ENCODE data around the gene WHRN. TPM values are rescaled to one million over a fixed set of nuclear protein-coding genes. Genes with fewer than 3 reads are reported as not detected.

Gene WHRN
- total RNA-seq, 4 donors from 2014 or later = 0.82 to 4.1 (median 2.3) TPM

- TF ChIP-seq, protein P1, sequence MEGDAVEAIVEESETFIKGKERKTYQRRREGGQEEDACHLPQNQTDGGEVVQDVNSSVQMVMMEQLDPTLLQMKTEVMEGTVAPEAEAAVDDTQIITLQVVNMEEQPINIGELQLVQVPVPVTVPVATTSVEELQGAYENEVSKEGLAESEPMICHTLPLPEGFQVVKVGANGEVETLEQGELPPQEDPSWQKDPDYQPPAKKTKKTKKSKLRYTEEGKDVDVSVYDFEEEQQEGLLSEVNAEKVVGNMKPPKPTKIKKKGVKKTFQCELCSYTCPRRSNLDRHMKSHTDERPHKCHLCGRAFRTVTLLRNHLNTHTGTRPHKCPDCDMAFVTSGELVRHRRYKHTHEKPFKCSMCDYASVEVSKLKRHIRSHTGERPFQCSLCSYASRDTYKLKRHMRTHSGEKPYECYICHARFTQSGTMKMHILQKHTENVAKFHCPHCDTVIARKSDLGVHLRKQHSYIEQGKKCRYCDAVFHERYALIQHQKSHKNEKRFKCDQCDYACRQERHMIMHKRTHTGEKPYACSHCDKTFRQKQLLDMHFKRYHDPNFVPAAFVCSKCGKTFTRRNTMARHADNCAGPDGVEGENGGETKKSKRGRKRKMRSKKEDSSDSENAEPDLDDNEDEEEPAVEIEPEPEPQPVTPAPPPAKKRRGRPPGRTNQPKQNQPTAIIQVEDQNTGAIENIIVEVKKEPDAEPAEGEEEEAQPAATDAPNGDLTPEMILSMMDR (IDR thresholded peaks at IDR 0.05; ENCODE audit: low read depth) = no peak
Measured at GRCh38 chr9:114405294-114406034, 99.8 kb downstream of the WHRN start.

GRCh38 chr9:114404531-114404930 lies 100.7 kb downstream of the WHRN start:
- TF ChIP-seq, protein P1 (IDR thresholded peaks at IDR 0.05; ENCODE audit: low read depth) = no peak

DNA sequence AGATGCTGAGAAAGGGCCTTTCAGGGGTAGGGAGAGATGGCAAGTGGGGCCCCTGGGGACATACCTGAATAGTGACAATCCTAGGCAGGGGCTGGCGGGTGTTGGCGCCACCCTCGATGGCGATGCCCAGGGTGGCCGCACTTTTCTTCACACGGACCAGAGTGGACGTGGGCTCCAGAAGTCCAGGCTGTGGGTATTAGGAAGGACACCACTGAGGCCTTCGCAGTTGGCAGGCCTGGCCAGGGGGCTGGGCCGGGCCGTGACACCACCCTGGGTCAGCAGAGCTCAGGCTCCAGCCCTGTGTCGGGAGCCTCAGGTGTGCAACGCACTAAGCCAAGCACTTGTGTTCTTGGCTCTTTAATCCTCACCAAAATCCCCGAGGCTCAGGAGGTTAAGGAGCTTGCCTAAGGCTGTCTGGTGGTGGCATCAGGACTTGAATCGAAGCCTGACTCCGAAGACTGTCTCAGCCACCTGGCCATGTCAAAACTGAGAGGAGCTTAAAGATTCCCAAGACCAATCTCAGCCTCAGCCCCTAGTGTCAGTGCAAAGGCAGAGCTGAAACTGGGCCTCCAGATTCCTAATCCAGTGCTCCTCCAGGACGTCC lies 102.0 kb downstream of the WHRN start:
- TF ChIP-seq, protein P1 (IDR thresholded peaks at IDR 0.05; ENCODE audit: low read depth) = no peak

GRCh38 chr9:114401344-114401743 lies 103.9 kb downstream of the WHRN start:
- TF ChIP-seq, protein P1 (IDR thresholded peaks at IDR 0.05; ENCODE audit: low read depth) = no peak

DNA sequence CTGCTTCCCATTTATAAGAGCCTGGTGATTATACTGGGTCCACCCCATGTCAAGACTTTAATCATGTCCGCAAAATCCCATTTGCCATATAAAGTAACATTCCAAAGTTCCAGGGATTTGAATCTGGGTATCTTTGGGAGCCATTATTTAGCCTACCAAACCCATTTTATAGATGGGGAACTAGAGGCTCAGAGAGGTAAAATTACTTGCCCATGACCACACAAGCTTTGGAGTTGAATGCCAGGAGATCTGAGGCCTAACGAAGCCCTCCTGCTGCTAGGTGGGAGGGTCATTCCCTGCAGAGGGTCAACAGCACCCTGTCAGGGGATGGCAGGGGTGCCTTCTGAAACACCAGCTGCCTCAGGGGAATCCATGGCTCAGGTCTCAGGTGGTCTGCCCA lies 104.5 kb downstream of the WHRN start:
- TF ChIP-seq, protein P1 (IDR thresholded peaks at IDR 0.05; ENCODE audit: low read depth) = no peak

- TF ChIP-seq, protein P1 (IDR thresholded peaks at IDR 0.05; ENCODE audit: low read depth) = no peak
Measured at GRCh38 chr9:114400219-114400618, 105.1 kb downstream of the WHRN start.

GRCh38 chr9:114399381-114399780 lies 105.9 kb downstream of the WHRN start:
- TF ChIP-seq, protein P1 (IDR thresholded peaks at IDR 0.05; ENCODE audit: low read depth) = no peak
